COLO829 (cell line): ENCODE data around the gene KIF5C.
A peak's percentile ranks its signal among the peaks of the same experiment; 100 is the strongest.

ENCODE experiments used
- DNase-seq: peaks from one replicate; pipeline ENCODE4 v3.0.0; 2012; ENCODE audit warnings: low spot score

The KIF5C gene

GRCh38 chr2:149017116-149017985 is 142.3 kb downstream of the KIF5C start:
- peak; percentile 58 for DNase-seq

GRCh38 chr2:149018981-149019380 is 144.0 kb downstream of the KIF5C start:
- no peak for DNase-seq

- no peak for DNase-seq
These were observed 144.7 kb downstream of the KIF5C start for GRCh38 chr2:149019768-149020167.

- no peak for DNase-seq
These were observed 145.4 kb downstream of the KIF5C start for GRCh38 chr2:149020432-149020851.

GRCh38 chr2:149021271-149021719 is 146.3 kb downstream of the KIF5C start:
- no peak for DNase-seq

- DNase-seq, result no peak
These were observed 146.7 kb downstream of the KIF5C start for GRCh38 chr2:149021761-149022160.

GRCh38 chr2:149023091-149023490 is 148.1 kb downstream of the KIF5C start:
- DNase-seq, result no peak

- no peak for DNase-seq
These were observed 152.7 kb downstream of the KIF5C start for GRCh38 chr2:149027590-149028250.

- DNase-seq, result no peak
These were observed 153.3 kb downstream of the KIF5C start for GRCh38 chr2:149028377-149028776.

GRCh38 chr2:149028891-149029290 is 153.9 kb downstream of the KIF5C start:
- no peak for DNase-seq

- DNase-seq, result no peak
These were observed 154.4 kb downstream of the KIF5C start for GRCh38 chr2:149029307-149029965.

- no peak for DNase-seq
These were observed 156.4 kb downstream of the KIF5C start for GRCh38 chr2:149031396-149031795.

- DNase-seq, result no peak
These were observed 158.7 kb downstream of the KIF5C start for GRCh38 chr2:149033716-149034115.

GRCh38 chr2:149034406-149034805 is 159.4 kb downstream of the KIF5C start:
- DNase-seq, result no peak

GRCh38 chr2:149036507-149037293 is 161.7 kb downstream of the KIF5C start:
- DNase-seq, result no peak

GRCh38 chr2:149037851-149038250 is 162.8 kb downstream of the KIF5C start:
- no peak for DNase-seq

GRCh38 chr2:149038442-149039212 is 163.6 kb downstream of the KIF5C start, which contains the start of gene LYPD6B:
Gene LYPD6B (plus strand): TSS chr2:149038699. CDS start chr2:149130949, 92,250 bp downstream.
- no peak for DNase-seq

GRCh38 chr2:149039213-149039724 is 164.2 kb downstream of the KIF5C start:
- DNase-seq, result no peak

- peak; percentile 11 for DNase-seq
These were observed 165.4 kb downstream of the KIF5C start for GRCh38 chr2:149040451-149040850.

GRCh38 chr2:149041482-149041881 is 166.5 kb downstream of the KIF5C start:
- DNase-seq, result no peak

- no peak for DNase-seq
These were observed 167.9 kb downstream of the KIF5C start for GRCh38 chr2:149042881-149043280.
